Kidney (tissue), 14 donors: ENCODE measurements around the gene ARHGEF28. TPM values are rescaled to one million over a fixed set of nuclear protein-coding genes. Genes with fewer than 3 reads are reported as not detected.

Source experiments
- DNase-seq, 5 donors: peaks; one replicate each; pipeline ENCODE4 v3.0.0-alpha.2; 2013 to 2020
- FAIRE-seq: peaks from 2 replicates; lab custom pipeline; 2012; peaks lifted over from hg19 to GRCh38; lab: Jason Lieb, UNC
- H3K27ac ChIP-seq, 2 donors: one replicate each; pipeline ENCODE4 v1.7.0; 2013; ENCODE audit warnings: low read depth in 2 of 2, low read length in 2 of 2, inconsistent platforms in 1 of 2
- H3K27me3 ChIP-seq: one replicate; pipeline ENCODE4 v1.7.1; 2013; ENCODE audit warnings: low read length, inconsistent platforms; ENCODE audit not compliant: control insufficient read depth, insufficient read depth
- H3K36me3 ChIP-seq, 3 donors: one replicate each; pipeline versions ENCODE4 v1.7.0 to v1.7.1; 2013; ENCODE audit warnings: low read length in 3 of 3, control low read depth in 1 of 3, inconsistent platforms in 1 of 3; ENCODE audit not compliant: insufficient read depth in 3 of 3, control insufficient read depth in 2 of 3
- H3K4me1 ChIP-seq, 3 donors: one replicate each; pipeline versions ENCODE4 v1.7.0 to v1.7.1; 2013; ENCODE audit warnings: low read length in 3 of 3, inconsistent platforms in 1 of 3, low read depth in 1 of 3; ENCODE audit not compliant: control insufficient read depth in 2 of 3, insufficient read depth in 2 of 3
- H3K4me3 ChIP-seq, 3 donors: one replicate each; pipeline versions ENCODE4 v1.7.0 to v1.8.1; 2013; ENCODE audit warnings: low read length in 3 of 3, control low read depth in 1 of 3, inconsistent platforms in 1 of 3
- H3K9ac ChIP-seq, 3 donors: one replicate each; pipeline versions ENCODE4 v1.7.0 to v1.7.1; 2013; ENCODE audit warnings: low read length in 3 of 3, control low read depth in 1 of 3, inconsistent platforms in 1 of 3
- H3K9me3 ChIP-seq, 3 donors: one replicate each; pipeline versions ENCODE4 v1.7.0 to v1.7.1; 2013; ENCODE audit warnings: low read length in 3 of 3, control low read depth in 1 of 3, inconsistent platforms in 1 of 3; ENCODE audit not compliant: control insufficient read depth in 2 of 3, insufficient read depth in 1 of 3
- intact Hi-C: fragments of 100-400 bp; cut with DNase I; formaldehyde crosslinking; loops from one replicate; pipeline ENCODE4 v1.11.1; 2022
- polyA plus RNA-seq: library from polyadenylated mRNA; stranded (reverse); fragments of 350-450 nt; fragmentation: Illumina TruSeq; extraction: RNeasy Lipid Tissue Mini Kit (QIAGEN cat#74804); gene quantifications from one replicate; pipeline ENCODE4 v1.2.3, GENCODE V29; 2014; ENCODE audit warnings: low read depth, low replicate concordance; ENCODE audit not compliant: insufficient read depth
- total RNA-seq: library from RNA; stranded (reverse); fragmentation: NEBNext Ultra II Directional; extraction: Animal tissue kit (Norgen Biotek cat#: 25700); gene quantifications from one replicate; pipeline ENCODE4 v1.2.1, GENCODE V29; 2021
- TF ChIP-seq, protein P1 (sequence below): IDR thresholded peaks from 3 replicates; pipeline ENCODE4 v1.5.1; 2012; ENCODE audit warnings: mild to moderate bottlenecking, moderate library complexity, borderline replicate concordance; ENCODE audit not compliant: insufficient read depth; ENCODE audit errors: extremely low read depth
- donor health status: control.
- donor health status: control.
- donor health status: control.
- donor health status: control.
- donor health status: control.
- donor health status: DM: yes; HTN: yes; CAD: no.
- donor health status: Normal renal cell carcinoma (clear cell type).

The ARHGEF28 gene
- total and polyA plus RNA-seq, 2 donors from 2014 or later: 21.9 to 66.3 TPM

DNA sequence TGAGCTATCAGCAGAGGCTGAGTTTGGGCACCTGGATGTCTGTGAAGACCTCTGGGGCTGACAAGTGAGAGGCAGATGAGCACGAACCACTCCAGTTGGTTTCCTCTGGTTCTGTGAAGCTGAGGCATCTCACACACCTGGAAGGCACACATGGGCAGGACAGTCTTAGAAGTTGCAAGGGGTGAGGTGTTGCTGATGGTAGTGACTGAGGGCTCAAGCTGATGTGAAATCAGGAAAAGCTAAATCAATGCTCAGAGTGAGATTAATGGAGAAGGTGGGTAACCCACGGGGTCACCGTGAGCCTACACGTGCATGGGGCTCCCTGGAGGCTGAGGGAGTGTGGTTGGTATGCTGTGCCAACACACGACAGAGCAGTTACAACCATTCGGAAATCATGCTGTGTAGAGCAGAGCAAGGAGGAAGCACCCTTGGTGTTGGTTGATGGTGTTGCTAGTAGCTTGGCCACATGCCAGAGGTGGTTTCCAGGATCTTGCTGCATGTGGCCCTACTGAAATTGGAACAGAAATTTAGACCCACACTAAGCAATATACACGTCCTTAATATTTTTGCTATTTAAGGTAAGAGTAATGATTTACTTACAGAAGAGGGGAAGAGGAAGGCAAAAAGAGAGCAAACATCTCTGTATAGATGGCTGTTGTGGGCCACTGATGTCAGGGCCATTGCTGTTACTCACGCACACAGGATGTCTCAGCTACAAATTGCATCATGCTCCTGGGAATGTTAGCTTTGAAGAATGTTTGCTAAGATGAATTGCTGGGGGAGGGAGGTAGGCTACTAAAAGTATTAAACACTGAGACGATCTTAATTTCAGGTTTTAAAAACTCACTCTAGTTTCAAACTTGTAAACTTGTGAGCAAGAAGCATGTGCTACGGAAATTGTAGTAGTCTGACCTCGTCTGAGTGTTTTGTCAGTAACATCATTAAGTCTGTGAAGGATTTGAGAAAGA, 170.5 kb downstream of the ARHGEF28 start:
- intact Hi-C loops: no loop called here
- TF ChIP-seq, protein P1, sequence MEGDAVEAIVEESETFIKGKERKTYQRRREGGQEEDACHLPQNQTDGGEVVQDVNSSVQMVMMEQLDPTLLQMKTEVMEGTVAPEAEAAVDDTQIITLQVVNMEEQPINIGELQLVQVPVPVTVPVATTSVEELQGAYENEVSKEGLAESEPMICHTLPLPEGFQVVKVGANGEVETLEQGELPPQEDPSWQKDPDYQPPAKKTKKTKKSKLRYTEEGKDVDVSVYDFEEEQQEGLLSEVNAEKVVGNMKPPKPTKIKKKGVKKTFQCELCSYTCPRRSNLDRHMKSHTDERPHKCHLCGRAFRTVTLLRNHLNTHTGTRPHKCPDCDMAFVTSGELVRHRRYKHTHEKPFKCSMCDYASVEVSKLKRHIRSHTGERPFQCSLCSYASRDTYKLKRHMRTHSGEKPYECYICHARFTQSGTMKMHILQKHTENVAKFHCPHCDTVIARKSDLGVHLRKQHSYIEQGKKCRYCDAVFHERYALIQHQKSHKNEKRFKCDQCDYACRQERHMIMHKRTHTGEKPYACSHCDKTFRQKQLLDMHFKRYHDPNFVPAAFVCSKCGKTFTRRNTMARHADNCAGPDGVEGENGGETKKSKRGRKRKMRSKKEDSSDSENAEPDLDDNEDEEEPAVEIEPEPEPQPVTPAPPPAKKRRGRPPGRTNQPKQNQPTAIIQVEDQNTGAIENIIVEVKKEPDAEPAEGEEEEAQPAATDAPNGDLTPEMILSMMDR: no peak
- Histone ChIP-seq H3K9me3 (no peaks in the 10 kb centered on the region), H3K27me3 (no peaks in the 10 kb centered on the region), H3K36me3 (no peaks in the 10 kb centered on the region), H3K4me3 (peak overlapping the region in 1 of 3 donors; percentile 29), H3K4me1 (peaks cover 0 to 10% (median 0%) of the 10 kb centered on the region in 3 donors), H3K9ac (peak overlapping the region in 1 of 3 donors; percentile 24), H3K27ac (peak overlapping the region in 1 of 2 donors; percentile 60)
- DNase-seq: peak in 3 of 5 donors; percentile 29 to 81 (median 42)
- no peak for FAIRE-seq

DNA sequence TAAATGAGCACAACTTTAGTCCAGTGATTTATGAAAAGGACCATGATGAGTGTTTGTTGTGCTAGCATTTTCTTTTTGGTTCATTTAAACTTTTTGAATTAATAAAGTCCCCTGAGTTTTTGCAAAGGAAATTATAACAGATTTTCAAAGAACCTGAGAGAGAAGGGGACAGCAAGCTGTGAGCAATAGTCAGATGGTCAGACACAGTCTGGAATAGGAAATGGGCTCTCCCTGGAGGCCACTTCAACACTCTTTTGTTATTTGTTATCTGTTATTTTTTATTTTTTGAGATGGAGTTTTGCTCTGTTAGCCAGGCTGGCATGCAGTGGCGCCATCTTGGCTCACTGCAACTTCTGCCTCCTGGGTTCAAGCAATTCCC, 171.1 kb downstream of the ARHGEF28 start:
- DNase-seq: no peak
- intact Hi-C loops: no loop called here
- FAIRE-seq: no peak
- TF ChIP-seq, protein P1: no peak
- Histone ChIP-seq H3K27ac (peak overlapping the region in 1 of 2 donors; percentile 60), H3K27me3 (no peaks in the 10 kb centered on the region), H3K4me3 (no peak overlapping the region), H3K36me3 (no peaks in the 10 kb centered on the region), H3K4me1 (peaks cover 0 to 10% (median 0%) of the 10 kb centered on the region in 3 donors), H3K9me3 (no peaks in the 10 kb centered on the region), H3K9ac (no peak overlapping the region)

DNA sequence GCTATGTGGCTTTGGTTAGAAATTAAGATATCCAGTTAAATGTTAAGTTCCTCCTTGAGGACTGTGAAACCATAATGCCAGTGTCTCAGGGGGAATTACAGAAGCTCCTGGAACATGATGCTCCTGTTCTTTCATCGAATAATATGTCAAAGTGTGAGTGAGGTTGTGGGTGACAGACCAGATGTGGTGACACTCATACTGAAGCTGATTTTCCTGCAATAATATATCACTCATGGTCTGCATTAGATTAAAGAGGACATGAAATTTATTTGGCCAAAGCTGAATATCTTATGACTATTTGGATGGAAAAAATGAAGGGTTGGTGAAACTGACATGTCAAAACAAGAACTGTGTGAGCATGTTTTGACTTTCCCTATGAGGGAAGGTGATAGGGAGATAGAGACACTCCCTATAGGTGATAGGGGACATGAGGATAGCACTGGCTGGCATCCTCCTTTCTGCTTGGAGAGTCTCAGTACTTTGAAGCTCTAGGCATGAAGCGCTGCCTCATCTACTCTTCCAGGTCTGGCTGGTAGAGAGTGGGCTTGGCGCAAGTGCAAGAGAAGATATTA, 173.5 kb downstream of the ARHGEF28 start:
- H3K9me3 ChIP-seq: no peaks in the 10 kb centered on the region
- intact Hi-C loops: no loop called here
- H3K27ac ChIP-seq: no peak overlapping the region
- DNase-seq (no peak), FAIRE-seq (no peak)
- no peak overlapping the region for H3K4me3 ChIP-seq
- H3K27me3 ChIP-seq: no peaks in the 10 kb centered on the region
- H3K9ac ChIP-seq: no peak overlapping the region
- peaks cover 0 to 8% (median 0%) of the 10 kb centered on the region in 3 donors for H3K4me1 ChIP-seq
- TF ChIP-seq, protein P1: no peak
- H3K36me3 ChIP-seq: no peaks in the 10 kb centered on the region
